HG03469 (cell line): ENCODE measurements around the gene HSD17B1.

Source experiments
- ATAC-seq: cut with Tn5 transposase; IDR thresholded peaks from one replicate; pipeline ENCODE4 v1.9.1; 2021; ENCODE audit warnings: mild to moderate bottlenecking, moderate library complexity, moderate number of reproducible peaks; ENCODE audit not compliant: unreplicated experiment

Gene HSD17B1

DNA sequence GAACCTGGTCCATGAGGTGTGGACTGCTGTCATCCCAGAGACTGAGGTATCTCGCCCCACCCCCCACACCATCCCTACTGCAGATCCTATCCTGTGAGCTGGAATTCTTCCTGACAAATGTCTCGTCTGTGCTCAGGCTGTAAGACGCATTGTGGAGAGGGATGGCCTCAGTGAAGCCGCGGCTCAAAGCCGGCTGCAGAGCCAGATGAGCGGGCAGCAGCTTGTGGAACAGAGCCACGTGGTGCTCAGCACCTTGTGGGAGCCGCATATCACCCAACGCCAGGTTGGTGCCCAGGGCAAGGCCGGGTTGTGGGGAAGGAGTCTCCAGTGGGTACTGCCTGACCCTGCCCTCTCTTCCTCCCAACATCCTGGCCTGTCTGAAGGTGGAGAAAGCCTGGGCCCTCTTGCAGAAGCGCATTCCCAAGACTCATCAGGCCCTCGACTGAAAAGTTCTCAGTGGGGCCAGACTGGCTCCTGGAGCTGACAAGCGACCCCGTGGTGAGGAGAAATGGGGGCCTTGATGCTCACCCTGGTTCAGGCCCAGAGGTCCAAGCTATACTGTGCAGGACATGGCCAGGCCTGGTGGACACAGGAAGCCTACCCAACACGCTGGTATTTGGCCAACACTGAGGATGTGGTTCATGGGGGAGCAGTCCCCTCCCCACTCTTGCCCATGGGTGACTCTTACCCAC lies 12.9 kb downstream of the HSD17B1 start:
- ATAC-seq: no peak

DNA sequence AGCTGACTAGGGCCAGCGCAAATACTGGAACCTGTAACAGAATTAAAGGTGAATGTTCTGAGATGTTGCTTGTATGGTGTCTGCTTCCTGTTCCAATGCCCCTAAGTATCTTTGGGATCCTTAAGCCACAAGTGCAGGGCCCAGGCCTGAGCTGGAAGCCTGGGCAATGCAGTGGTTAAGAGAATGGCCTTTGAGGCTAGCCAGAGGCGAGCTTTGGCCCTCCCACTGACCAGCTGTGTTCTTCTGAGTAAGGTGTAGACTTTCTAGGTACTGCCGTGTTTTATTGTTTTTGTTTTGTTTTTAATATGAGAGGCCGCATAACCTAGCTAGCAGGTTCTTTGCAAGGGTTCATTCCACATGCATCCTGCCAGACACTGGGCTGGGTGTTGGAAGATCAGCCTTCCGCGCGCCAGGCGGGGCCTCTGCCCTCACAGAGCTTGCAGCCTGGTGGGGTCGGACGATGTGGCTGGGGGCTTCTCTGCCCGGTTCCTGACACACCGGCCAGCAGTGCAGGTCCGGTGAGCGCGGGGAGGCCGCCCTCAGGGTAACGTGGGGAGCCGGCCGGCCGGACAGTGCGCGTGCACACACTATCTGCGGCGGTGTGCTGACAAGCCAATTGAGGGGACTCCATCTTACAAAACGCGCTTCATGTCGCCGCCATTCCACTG lies 13.6 kb downstream of the HSD17B1 start:
- no peak for ATAC-seq

DNA sequence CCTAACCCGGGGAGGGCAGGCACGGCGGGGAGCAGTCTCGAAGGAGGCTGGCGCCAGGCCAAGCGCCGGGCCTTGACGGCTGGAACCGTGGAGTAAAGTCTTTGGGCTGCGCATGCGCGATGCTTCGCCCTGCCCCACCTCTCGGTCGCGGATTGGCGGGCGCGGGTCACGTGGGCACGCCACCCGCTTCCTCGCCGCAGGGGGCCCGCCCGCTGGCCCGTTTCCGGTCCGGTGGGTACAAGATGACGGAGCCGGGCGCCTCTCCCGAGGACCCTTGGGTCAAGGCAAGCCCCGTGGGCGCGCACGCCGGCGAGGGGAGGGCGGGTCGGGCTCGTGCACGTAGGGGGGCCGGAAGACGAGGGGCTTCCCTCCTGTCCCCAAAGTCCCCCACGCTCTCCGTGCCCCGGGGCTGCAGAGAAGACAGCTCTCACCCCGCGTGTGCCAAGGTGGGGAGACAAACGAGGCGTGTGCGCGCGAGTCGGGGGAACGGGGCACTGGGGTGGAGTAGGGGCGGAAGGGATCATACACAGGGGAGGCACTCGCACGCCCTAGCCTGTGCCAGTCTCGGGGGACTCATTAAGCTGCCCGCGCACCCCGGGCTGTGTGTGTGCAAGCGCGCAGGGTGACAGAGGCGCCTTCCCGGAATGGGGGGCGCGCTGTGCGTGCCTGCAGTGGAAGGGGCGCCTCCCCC lies 14.3 kb downstream of the HSD17B1 start, which contains the start of gene MLX:
TSS of gene MLX (plus strand) at position 218 of the 691 bp plus-strand sequence. CDS start at position 243, 25 bp downstream.
- ATAC-seq: peak; percentile 29

DNA sequence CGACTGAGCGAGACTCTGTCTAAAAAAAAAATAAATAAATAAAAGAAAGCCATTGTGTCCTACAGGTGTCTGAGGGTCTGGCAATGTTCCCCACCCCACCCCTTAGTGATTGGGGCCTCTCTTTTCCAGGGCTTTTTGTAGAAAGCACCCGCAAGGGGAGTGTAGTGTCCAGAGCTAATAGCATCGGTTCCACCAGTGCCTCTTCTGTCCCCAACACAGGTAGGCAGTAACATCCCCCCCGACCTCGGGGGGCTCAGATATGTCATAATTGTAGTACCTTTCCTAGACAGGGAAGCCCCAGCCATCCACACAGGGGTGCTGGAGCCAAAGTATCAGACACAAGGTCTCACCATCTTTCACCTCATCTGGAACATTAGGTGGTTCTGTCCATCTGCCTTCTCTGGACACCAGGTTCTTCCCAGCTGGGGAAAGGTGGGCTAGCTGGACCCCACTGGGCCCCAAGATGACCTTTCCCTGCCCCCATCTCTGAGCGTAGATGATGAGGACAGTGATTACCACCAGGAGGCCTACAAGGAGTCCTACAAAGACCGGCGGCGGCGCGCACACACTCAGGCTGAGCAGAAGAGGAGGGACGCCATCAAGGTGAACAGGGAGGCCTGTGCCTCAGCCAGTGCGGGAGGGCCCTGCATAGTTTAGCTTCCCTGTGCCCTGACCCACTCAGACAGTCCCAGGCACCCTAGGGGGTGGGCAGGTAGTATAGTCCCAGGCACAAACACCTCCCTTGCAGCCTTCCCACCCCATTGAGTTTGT lies 15.8 kb downstream of the HSD17B1 start:
- ATAC-seq: no peak

DNA sequence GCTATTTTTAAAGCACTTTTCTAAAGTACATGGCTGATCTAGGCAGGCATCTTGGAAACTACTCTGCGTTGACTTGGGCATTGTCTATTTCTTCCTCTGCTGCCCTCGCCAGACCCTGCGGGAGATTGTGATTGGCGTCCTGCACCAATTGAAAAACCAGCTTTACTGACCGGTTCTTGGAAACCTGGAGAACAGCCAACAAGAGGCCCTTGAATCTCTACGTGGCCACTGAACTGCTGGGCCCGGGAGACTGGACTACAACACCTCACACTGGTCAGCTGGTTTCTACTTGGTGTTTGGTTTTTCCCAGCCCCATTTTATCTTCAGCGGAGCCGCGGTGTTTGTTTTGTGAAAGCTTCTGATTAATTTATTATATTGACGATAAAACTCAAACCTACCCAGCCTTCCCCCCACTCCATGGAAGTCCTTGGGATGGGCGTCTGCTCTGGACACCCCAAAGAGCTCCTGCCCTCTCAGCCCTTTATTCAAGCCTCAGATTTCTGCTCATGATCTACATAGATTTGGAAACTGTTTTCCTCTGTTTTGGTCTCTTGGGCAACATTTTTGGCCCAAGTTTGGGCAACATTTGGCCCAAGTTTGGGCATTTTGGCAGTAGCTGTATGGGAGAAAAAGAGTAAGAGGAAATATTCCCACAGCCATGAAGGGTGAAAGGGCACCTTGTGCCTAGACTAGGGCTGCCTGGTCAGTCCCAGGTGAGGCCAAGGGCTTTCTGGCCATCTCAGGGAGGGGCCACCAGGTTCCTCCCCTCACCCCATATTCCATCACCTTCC lies 18.9 kb downstream of the HSD17B1 start:
- ATAC-seq: no peak

DNA sequence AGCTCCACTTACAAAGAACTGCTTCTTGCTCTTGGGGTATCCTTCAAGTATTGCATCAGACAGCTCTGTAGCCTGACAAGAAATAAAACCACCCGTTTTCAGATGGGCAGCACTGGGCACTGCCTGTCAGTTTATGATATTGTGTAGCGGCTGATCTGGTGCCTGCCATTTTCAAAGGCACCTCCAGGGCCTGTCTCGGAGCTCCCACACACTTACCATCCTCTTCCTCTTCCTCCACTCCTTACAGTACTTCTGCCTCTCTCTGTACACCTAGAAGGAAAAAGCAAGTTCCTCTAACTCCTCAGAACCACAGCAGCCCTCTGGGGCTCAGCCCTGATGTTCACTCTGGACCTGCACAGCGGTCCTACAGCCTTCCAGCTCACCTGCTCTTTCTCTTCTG lies 20.4 kb downstream of the HSD17B1 start:
- no peak for ATAC-seq

DNA sequence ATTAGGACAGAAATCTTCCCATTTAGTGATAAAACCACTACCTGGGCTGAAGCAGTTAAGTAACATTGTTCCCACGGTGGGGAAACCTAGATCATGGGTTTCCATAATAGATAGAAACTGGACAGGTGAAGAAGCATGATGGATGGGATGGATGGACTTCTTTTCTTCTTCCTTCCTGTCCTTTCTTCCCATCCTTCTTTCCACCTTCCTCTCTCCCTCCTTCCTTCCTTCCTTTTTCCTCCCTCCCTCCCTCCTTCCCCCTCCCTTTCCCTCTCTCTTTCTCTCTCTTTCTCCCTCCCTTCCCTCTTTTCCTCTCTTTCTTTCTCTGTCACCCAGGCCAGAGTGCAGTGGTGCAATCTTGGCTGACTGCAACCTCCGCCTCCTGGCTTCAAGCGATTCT lies 21.7 kb downstream of the HSD17B1 start:
- no peak for ATAC-seq

DNA sequence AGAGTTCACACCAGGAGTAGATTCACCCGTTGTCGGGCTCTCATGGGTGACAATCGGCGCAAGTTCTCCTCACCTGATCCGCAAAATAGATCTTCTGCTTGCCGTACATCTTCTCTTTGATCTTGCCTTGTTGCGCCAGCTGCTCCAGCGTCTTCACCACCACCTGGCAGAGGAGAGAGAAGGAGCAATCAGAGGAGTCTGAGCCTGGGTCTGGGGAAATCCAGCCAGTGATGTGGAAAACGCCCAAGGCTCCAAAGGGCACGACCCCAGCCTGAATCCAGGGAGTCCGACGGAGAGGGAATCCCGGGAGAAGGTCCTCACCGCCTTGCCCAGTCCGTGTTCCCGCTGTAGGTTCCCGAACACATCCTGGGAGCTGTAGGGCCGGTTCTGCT lies 24.4 kb downstream of the HSD17B1 start:
- ATAC-seq: no peak

DNA sequence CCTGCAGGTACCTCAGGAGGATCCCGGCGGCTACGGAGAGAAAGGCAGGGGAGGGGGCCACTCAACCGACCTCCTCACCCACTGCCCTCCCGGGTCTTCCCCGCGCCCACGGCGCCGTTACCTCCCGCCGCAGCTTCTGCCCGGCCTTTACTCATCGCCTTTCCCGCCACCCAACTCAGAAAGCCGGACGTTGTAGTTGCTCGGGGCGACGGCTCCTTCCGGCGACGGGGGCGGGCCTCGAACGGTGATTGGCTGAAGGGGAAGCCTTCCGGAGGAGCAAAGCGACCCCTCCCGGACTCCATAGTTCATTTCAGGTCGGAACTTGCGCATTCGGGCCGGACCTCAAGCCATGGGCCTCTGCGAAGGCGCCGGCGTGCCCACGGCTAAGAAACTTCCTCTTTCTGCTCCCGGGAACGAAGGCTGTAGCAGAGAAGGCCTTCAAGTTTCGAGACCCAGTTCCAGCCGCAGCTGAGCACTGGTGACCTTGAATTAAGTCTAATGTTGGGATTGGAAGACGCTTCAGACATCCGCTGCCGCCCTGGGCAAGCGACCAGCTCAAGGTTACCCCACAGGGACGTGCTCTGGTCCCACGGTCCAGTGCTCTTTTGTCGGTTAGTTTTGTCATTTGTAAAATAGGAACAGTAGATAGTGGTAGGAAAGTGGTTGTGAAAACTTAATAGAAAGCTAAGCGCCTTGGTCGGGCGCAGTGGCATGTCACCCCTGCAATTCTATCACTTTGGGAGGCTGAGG lies 25.0 kb downstream of the HSD17B1 start, which contains the start of gene PSMC3IP:
TSS of gene PSMC3IP (minus strand) at position 198 of the 750 bp plus-strand sequence. CDS start at position 155, 43 bp downstream.
- peak; percentile 53 for ATAC-seq

DNA sequence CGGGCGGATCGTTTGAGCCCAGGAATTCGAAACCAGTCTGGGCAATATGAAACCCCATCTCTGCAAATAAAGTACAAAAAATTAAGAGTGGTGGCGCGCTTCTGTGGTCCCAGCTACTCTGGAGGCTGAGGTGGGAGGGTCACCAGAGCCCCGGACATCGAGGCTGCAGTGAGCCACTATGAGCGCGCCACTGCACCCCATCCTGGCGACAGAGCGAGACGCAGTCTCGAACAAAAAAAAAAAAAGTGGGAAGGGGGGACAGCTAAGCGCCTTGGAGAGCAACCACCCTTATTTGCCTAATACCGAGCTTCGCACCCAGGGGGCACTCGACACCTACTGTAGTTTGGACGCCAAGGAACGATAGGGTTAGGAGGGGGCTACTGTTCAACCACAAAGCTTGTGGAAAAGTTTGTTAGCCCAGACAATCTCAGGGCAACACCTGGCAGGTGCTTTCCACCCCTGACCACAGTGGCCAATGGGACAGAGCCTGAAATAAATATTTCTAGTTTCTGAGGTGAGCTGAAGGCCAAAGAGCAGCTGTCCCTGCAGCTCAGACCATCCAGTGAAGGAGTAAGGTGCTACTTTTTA lies 25.7 kb downstream of the HSD17B1 start:
- peak; percentile 31 for ATAC-seq

DNA sequence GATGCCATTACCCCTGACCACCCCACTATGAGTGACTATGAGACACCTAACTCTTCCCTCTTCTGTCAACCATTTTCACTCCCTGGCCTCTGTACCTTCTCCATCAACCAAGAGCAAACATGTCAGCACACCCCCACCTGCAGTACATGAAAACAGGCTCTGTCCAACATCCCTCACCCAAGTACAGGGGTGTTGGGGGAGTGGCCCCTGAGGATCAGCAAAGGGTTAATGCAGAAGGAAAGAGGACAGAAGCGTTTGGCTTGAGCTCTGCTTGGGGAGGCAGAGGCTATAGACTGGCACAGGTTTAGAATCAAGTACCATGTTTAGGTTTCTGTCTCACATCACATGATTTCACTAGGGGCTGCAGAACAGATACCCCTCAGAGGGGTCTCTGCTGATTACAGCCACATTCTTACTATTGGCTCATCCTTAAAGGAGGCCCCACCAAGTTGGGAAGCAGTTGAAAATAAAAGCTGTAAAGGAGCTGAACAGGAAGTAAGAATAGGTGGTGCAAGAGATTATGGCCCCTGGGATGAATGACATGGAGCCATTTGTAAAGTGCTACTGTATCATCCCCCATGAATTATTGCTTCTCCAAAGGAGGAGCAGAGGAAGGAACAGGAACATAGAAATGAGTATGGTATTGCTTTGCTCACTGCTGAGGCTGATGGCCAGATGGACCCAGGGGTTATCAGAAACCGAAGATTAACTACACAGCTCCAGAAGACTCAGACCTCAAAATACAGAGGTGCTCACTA lies 27.2 kb downstream of the HSD17B1 start:
- ATAC-seq: no peak

DNA sequence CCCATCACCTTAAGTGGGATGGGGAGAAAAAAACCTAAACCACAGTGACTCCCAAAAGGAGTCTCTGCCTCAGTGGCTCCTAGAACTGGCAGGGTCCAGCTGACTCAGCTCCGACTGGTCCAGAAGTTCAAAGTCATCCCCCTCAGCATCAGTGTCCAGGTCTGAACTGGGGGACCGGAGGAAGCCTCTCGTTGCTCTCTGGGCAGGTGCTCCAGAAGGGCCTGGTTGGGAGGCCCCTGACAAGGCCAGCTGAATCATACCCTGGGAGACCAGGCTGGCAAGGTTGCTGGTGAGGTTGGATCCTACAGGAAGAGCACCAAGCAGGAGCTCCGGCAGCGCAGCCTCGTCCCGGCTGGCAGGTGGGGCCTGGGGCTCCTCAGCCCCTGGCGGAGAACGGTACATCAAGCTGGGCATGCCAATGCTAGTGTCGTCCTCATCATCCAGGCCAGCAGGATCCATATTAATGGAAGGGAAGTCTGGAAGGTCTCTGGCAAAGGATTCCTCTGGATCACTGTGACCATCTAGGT lies 29.1 kb downstream of the HSD17B1 start:
- no peak for ATAC-seq

DNA sequence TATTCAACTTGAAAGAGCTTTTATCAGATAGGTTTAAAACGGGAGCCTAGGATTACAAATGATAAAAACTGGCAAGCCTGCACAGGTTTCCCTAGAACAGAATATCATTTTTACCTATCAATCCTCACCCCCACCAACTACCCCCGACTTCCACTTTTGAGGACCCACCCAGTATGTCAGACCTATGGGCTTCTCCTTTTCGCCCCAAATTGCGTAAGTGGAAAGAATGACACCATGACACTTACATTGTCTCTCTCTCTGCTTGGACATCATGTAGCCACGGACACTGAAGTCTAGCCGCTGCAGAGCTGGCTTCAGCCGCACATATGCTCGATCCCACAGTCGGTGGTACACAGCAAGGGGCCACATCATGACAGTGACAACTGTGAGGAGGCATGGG lies 32.2 kb downstream of the HSD17B1 start:
- ATAC-seq: no peak

DNA sequence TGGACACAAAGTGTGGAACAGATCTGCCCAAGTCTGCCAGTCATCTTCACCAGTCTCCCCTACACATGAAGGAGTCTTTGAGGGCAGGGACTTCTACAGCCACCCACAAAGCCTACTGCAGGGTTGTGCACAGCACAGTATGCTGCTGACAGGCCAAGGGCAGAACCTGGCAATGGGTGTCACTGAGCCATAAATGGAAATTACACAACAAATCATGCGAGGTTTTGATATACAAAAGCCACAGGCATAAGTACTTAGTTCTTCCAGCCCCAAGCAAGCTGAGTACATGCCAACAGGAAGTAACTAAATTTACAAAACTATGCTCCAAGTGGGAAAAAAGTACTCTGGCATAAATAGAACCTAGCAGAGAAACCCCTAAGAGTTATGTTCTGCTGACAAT lies 32.6 kb downstream of the HSD17B1 start:
- ATAC-seq: no peak

DNA sequence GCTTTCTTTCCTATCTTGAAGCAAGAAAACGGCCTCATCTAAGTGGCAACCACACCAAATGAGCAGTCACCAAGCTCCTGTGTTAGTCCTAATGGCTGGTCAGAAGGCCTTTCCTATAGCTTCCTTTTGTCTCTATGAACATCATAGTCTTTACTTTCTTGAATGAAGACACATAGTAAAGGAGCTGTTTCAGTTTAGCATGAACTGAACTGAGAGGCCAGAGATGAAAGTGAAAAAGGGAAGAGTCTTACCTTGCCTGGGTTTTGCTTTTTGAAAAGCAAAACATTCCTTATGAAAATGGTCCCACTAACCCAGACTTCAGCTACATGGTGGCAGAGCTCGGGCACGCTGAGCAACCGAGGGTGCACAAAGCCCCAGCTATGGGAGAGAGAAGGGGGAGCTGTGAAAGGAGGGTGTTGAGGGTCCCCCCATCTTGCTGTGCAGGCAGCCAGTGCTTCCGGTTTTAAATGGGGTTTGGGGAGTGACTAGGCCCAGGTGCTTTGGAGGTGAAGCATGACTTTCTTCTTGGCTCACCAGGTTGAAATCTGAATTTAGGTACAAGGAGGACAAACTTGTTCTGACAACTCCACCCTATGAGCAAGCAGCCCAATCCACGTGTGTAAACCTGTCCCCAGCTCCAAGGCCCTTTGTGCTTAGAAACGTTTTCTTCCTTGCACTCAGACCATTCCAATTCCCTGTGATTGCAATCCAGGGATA lies 33.9 kb downstream of the HSD17B1 start:
- ATAC-seq: no peak

DNA sequence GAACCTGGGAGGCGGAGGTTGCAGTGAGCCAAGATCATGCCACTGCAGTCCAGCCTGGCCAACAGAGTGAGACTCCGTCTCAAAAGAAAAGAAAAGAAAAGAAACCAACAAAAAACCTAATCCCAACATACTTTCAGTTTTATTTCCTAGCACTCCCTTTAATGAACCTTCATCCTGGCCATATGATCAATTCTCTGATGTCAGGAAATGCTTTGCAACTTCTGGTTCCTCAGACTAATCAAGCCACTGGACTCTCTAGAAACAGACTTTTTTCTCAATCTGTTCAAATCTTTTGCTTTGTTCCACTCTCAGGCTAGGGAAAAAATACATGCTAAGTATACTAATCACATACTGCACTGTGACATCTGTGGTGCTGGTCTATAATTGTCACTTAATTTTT lies 38.2 kb downstream of the HSD17B1 start:
- ATAC-seq: no peak

DNA sequence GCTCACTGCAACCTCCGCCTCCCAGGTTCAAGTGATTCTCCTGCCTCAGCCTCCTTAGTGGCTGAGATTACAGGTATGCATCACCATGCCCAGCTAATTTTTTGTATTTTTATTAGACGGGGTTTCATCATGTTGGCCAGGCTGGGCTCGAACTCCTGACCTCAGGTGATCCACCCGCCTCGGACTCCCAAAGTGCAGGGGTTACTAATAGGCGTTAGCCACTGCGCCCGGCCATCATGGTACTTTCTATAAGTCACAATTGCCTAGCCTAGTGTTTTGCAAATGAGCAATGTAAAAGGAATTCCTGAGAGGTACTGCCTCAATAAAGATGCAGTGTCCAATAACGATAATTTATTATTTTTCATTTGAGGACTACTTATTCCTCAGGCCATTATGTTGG lies 38.7 kb downstream of the HSD17B1 start:
- ATAC-seq: no peak

DNA sequence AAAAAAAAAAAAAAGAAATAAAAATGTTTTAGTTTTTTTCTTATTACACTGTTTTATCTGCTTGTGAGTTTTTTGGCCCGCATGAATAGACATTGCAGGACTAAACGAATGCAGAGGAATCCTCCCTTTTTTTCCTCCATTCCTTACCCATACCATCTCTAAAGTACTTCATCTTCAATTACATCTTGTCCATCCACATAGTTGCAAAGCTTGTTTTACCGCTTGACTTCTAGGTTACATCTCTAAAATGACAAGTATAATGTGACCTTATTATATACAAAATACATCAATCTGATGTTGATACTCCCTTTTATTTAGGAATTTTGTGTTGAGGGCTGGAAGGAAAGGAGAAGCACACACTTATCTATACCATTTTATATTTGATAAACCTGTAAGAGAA lies 43.7 kb downstream of the HSD17B1 start:
- no peak for ATAC-seq
